Hepatocyte (in vitro differentiated cells): Measurements from ENCODE around the gene BANK1. TPM values are rescaled to one million over a fixed set of nuclear protein-coding genes. Genes with fewer than 3 reads are reported as not detected.

Experiments used
- DNase-seq: peaks from one replicate; pipeline ENCODE4 v3.0.0-alpha.2; 2016; ENCODE audit warnings: low spot score
- H2AFZ ChIP-seq: fragments of 200-600 bp; sonication (generic); 2 replicates; pipeline ENCODE4 v1.6.0; 2016; ENCODE audit warnings: antibody characterized with exemption, mild to moderate bottlenecking
- H3K27ac ChIP-seq: fragments of 200-600 bp; sonication (generic); 2 replicates; pipeline ENCODE4 v1.5.1; 2016; ENCODE audit warnings: mild to moderate bottlenecking
- H3K27me3 ChIP-seq: fragments of 200-600 bp; sonication (generic); 2 replicates; pipeline ENCODE4 v1.6.1; 2016
- H3K36me3 ChIP-seq: fragments of 200-600 bp; sonication (generic); replicated peaks from 2 replicates; pipeline ENCODE4 v1.5.1; 2016; ENCODE audit warnings: low read depth; ENCODE audit not compliant: insufficient read depth
- H3K4me1 ChIP-seq: fragments of 200-600 bp; sonication (generic); 2 replicates; pipeline ENCODE4 v1.5.1; 2016; ENCODE audit warnings: mild to moderate bottlenecking, moderate library complexity; ENCODE audit not compliant: insufficient read depth
- H3K4me2 ChIP-seq: fragments of 200-600 bp; sonication (generic); 2 replicates; pipeline ENCODE4 v1.6.0; 2016
- H3K4me3 ChIP-seq: fragments of 200-600 bp; sonication (generic); 2 replicates; pipeline ENCODE4 v1.5.1; 2016; ENCODE audit warnings: mild to moderate bottlenecking
- H3K79me2 ChIP-seq: fragments of 200-600 bp; sonication (generic); 2 replicates; pipeline ENCODE4 v1.6.0; 2017; ENCODE audit warnings: mild to moderate bottlenecking
- H3K9me2 ChIP-seq: fragments of 200-600 bp; sonication (generic); replicated peaks from 2 replicates; pipeline ENCODE4 v1.6.0; 2017; ENCODE audit warnings: mild to moderate bottlenecking; ENCODE audit not compliant: insufficient read depth
- H3K9me3 ChIP-seq: fragments of 200-600 bp; sonication (generic); 2 replicates; pipeline ENCODE4 v1.5.1; 2016; ENCODE audit warnings: low read depth, mild to moderate bottlenecking
- H4K20me1 ChIP-seq: fragments of 200-600 bp; sonication (generic); 2 replicates; pipeline ENCODE4 v1.6.0; 2016; ENCODE audit warnings: mild to moderate bottlenecking; ENCODE audit not compliant: insufficient read depth, poor library complexity, severe bottlenecking
- CTCF ChIP-seq: fragments of 200-600 bp; sonication (generic); IDR thresholded peaks from 2 replicates; pipeline ENCODE4 v1.5.1; 2016; ENCODE audit warnings: antibody characterized with exemption, mild to moderate bottlenecking; ENCODE audit not compliant: poor library complexity
- EZH2 ChIP-seq: fragments of 200-600 bp; sonication (generic); IDR thresholded peaks from 2 replicates; pipeline ENCODE4 v1.6.1; 2016; ENCODE audit warnings: antibody characterized with exemption, mild to moderate bottlenecking, borderline replicate concordance
- EZH2phosphoT487 ChIP-seq: fragments of 200-600 bp; sonication (generic); IDR thresholded peaks from one replicate; pipeline ENCODE4 v1.6.1; 2018; ENCODE audit warnings: antibody characterized with exemption, mild to moderate bottlenecking, low read depth, moderate library complexity; ENCODE audit not compliant: unreplicated experiment, severe bottlenecking
- WGBS: methylation state at CpG from one replicate; pipeline ENCODE4 v1.1.6; 2016; ENCODE audit warnings: low lambda C conversion rate; ENCODE audit errors: missing lambda C conversion rate; 5-methylcytosine and 5-hydroxymethylcytosine counted together
- polyA plus RNA-seq: library from polyadenylated mRNA; unstranded; fragments of >200 nt; fragmentation: Nextera tagmentation; extraction: Ambion mirVana; gene quantifications from 2 replicates; pipeline ENCODE4 v1.2.1, GENCODE V29; 2016
- total RNA-seq: library from RNA; depleted of rRNA; stranded (reverse); fragments of >200 nt; gene quantifications from 2 replicates; pipeline ENCODE4 v1.2.3, GENCODE V29; 2014

Gene BANK1
- total and polyA plus RNA-seq, 2 experiments from 2014 or later = 0.17 to 0.29 TPM

GRCh38 chr4:102057122-102057521 is 266.6 kb downstream of the BANK1 start:
- DNase-seq = no peak
- Histone ChIP-seq H3K4me1 (no peaks in the 10 kb centered on the region), H3K4me3 (no peak overlapping the region), H3K79me2 (no peaks in the 10 kb centered on the region), H4K20me1 (no peaks in the 10 kb centered on the region), H3K27ac (no peak overlapping the region), H2AFZ (no peak overlapping the region), H3K27me3 (no peaks in the 10 kb centered on the region), H3K9me3 (no peaks in the 10 kb centered on the region), H3K9me2 (no peaks in the 10 kb centered on the region), H3K36me3 (no peaks in the 10 kb centered on the region), H3K4me2 (no peak overlapping the region)
- 96% methylated on average over 4 of the region's 4 CpGs for WGBS
- no peak for TF ChIP-seq EZH2phosphoT487
- TF ChIP-seq CTCF = no peak
- TF ChIP-seq EZH2 = no peak

- no peaks in the 10 kb centered on the region for H3K9me2 ChIP-seq
- no peaks in the 10 kb centered on the region for H3K27me3 ChIP-seq
- H3K79me2 ChIP-seq = no peaks in the 10 kb centered on the region
- 91% methylated on average over 1 of the region's 1 CpG for WGBS
- H2AFZ ChIP-seq = no peak overlapping the region
- TF ChIP-seq CTCF (no peak), EZH2 (no peak), EZH2phosphoT487 (no peak)
- no peak for DNase-seq
- no peaks in the 10 kb centered on the region for H3K4me1 ChIP-seq
- no peaks in the 10 kb centered on the region for H3K36me3 ChIP-seq
- no peaks in the 10 kb centered on the region for H4K20me1 ChIP-seq
- no peak overlapping the region for H3K4me2 ChIP-seq
- H3K4me3 ChIP-seq = no peak overlapping the region
- no peak overlapping the region for H3K27ac ChIP-seq
- no peaks in the 10 kb centered on the region for H3K9me3 ChIP-seq
These were observed 270.6 kb downstream of the BANK1 start for GRCh38 chr4:102061133-102061532.

- Histone ChIP-seq H3K4me3 (no peak overlapping the region), H3K4me1 (no peaks in the 10 kb centered on the region), H3K4me2 (no peak overlapping the region), H3K9me2 (no peaks in the 10 kb centered on the region), H3K27ac (no peak overlapping the region), H4K20me1 (no peaks in the 10 kb centered on the region), H3K9me3 (no peaks in the 10 kb centered on the region), H3K79me2 (no peaks in the 10 kb centered on the region), H3K27me3 (no peaks in the 10 kb centered on the region), H3K36me3 (no peaks in the 10 kb centered on the region), H2AFZ (no peak overlapping the region)
- TF ChIP-seq EZH2 (no peak), CTCF (no peak), EZH2phosphoT487 (no peak)
- no peak for DNase-seq
These were observed 274.4 kb downstream of the BANK1 start for GRCh38 chr4:102064747-102065442.

GRCh38 chr4:102076622-102077021 is 286.1 kb downstream of the BANK1 start:
- DNase-seq = no peak
- 70% methylated on average over 1 of the region's 1 CpG for WGBS
- Histone ChIP-seq H2AFZ (no peak overlapping the region), H3K9me2 (no peaks in the 10 kb centered on the region), H3K9me3 (no peaks in the 10 kb centered on the region), H3K79me2 (no peaks in the 10 kb centered on the region), H4K20me1 (no peaks in the 10 kb centered on the region), H3K36me3 (no peaks in the 10 kb centered on the region), H3K4me3 (no peak overlapping the region), H3K4me1 (no peaks in the 10 kb centered on the region), H3K4me2 (no peak overlapping the region), H3K27ac (no peak overlapping the region), H3K27me3 (no peaks in the 10 kb centered on the region)
- TF ChIP-seq EZH2phosphoT487 (no peak), CTCF (no peak), EZH2 (no peak)
